IMR-90 (cell line): ENCODE data around the gene PRKCB. TPM values are rescaled to one million over a fixed set of nuclear protein-coding genes. Genes with fewer than 3 reads are reported as not detected.
"Not testable (repeated sequence)": the region's sequence is repeated elsewhere in the genome, so short reads cannot be mapped to it uniquely, and the experiment has no call there.

ENCODE experiments used
- ATAC-seq: fragments of 200-7000 bp; cut with Tn5 transposase; 2 replicates; pipeline ENCODE4 v1.9.1; 2020; ENCODE audit warnings: low read depth, mild to moderate bottlenecking, moderate library complexity
- BruUV-seq: library from RNA; stranded (reverse); fragments of 400-500 nt; replicated peaks from 2 replicates; lab custom pipeline; 2021; lab: Mats Ljungman, UMichigan
- CTCF ChIA-PET: fragments of 300-600 bp; formaldehyde crosslinking; extraction: SDS; loops from one replicate; lab custom pipeline; 2021; ENCODE audit warnings: antibody characterized with exemption; lab: Yijun Ruan, JAX
- POLR2A ChIA-PET: fragments of 300-600 bp; sonication (Branson Sonifier 250); formaldehyde crosslinking; loops from one replicate; lab custom pipeline; 2022; ENCODE audit warnings: antibody characterized with exemption; ENCODE audit not compliant: unreplicated experiment; lab: Charles Lee
- DNase-seq: peaks from one replicate; pipeline ENCODE4 v3.0.0; 2013
- H2AFZ ChIP-seq: replicated peaks from 2 replicates; pipeline ENCODE3; 2013; ENCODE audit warnings: low read length, mild to moderate bottlenecking; ENCODE audit not compliant: poor library complexity
- H2AK5ac ChIP-seq: 2 replicates; pipeline ENCODE4 v1.6.1; 2013; ENCODE audit warnings: low read depth, low read length, inconsistent platforms
- H2AK9ac ChIP-seq: replicated peaks from 2 replicates; pipeline ENCODE3; 2013; ENCODE audit warnings: mild to moderate bottlenecking, low read depth, low read length, moderate library complexity; ENCODE audit not compliant: poor library complexity
- H2BK120ac ChIP-seq: 2 replicates; pipeline ENCODE4 v1.6.1; 2013; ENCODE audit warnings: low read depth, low read length, inconsistent platforms
- H2BK15ac ChIP-seq: 3 replicates; pipeline ENCODE4 v1.6.1; 2013; ENCODE audit warnings: low read depth, low read length, inconsistent platforms
- H2BK20ac ChIP-seq: 2 replicates; pipeline ENCODE4 v1.6.1; 2013; ENCODE audit warnings: low read depth, mild to moderate bottlenecking, inconsistent platforms, low read length, moderate library complexity
- H2BK5ac ChIP-seq: 2 replicates; pipeline ENCODE4 v1.6.1; 2013; ENCODE audit warnings: mild to moderate bottlenecking, low read depth, low read length, inconsistent platforms; ENCODE audit not compliant: poor library complexity, severe bottlenecking
- H3K14ac ChIP-seq: replicated peaks from 2 replicates; pipeline ENCODE4 v1.6.1; 2013; ENCODE audit warnings: low read depth, low read length, inconsistent platforms
- H3K18ac ChIP-seq: 2 replicates; pipeline ENCODE4 v1.6.1; 2013; ENCODE audit warnings: low read depth, low read length, control low read depth
- H3K23ac ChIP-seq: 2 replicates; pipeline ENCODE4 v1.6.1; 2013; ENCODE audit warnings: low read depth, low read length, inconsistent platforms
- H3K27ac ChIP-seq: 2 replicates; pipeline ENCODE4 v1.5.1; 2013; ENCODE audit warnings: mild to moderate bottlenecking, control low read depth, low read length; ENCODE audit not compliant: insufficient read depth
- H3K27me3 ChIP-seq: 2 replicates; pipeline ENCODE4 v1.6.1; 2013; ENCODE audit warnings: low read length; ENCODE audit not compliant: control insufficient read depth, insufficient read depth
- H3K36me3 ChIP-seq: 2 replicates; pipeline ENCODE4 v1.6.1; 2013; ENCODE audit warnings: low read length, mixed read lengths; ENCODE audit not compliant: control insufficient read depth, insufficient read depth
- H3K4ac ChIP-seq: 2 replicates; pipeline ENCODE4 v1.6.1; 2013; ENCODE audit warnings: low read depth, low read length, inconsistent platforms
- H3K4me1 ChIP-seq: 2 replicates; pipeline ENCODE4 v1.6.1; 2013; ENCODE audit warnings: low read length, mixed read lengths; ENCODE audit not compliant: control insufficient read depth, insufficient read depth
- H3K4me2 ChIP-seq: 2 replicates; pipeline ENCODE4 v1.6.1; 2013; ENCODE audit warnings: low read depth, mild to moderate bottlenecking, control low read depth, low read length, moderate library complexity
- H3K4me3 ChIP-seq: 2 replicates; pipeline ENCODE4 v1.5.1; 2013; ENCODE audit warnings: low read depth, mild to moderate bottlenecking, control low read depth, low read length, moderate library complexity; ENCODE audit not compliant: insufficient read depth
- H3K56ac ChIP-seq: 2 replicates; pipeline ENCODE4 v1.6.1; 2013; ENCODE audit warnings: low read length, inconsistent platforms; ENCODE audit not compliant: insufficient read depth; ENCODE audit errors: extremely low read depth
- H3K79me1 ChIP-seq, 2 experiments: 2 replicates each; pipeline ENCODE4 v1.6.1; 2013; ENCODE audit warnings: low read length in 2 of 2, inconsistent platforms in 1 of 2, low read depth in 1 of 2
- H3K9ac ChIP-seq: 2 replicates; pipeline ENCODE4 v1.6.1; 2013; ENCODE audit warnings: low read depth, low read length, control low read depth
- H3K9me1 ChIP-seq: 2 replicates; pipeline ENCODE4 v1.6.1; 2013; ENCODE audit warnings: low read length, inconsistent platforms; ENCODE audit not compliant: insufficient read depth
- H3K9me3 ChIP-seq: 2 replicates; pipeline ENCODE4 v1.6.1; 2013; ENCODE audit warnings: low read length; ENCODE audit not compliant: control insufficient read depth, insufficient read depth
- H4K20me1 ChIP-seq: 2 replicates; pipeline ENCODE4 v1.6.1; 2013; ENCODE audit warnings: low read length, inconsistent platforms; ENCODE audit not compliant: insufficient read depth
- H4K5ac ChIP-seq: 2 replicates; pipeline ENCODE4 v1.6.1; 2013; ENCODE audit warnings: mild to moderate bottlenecking, low read depth, low read length, control low read depth
- H4K8ac ChIP-seq, 2 experiments: 2 replicates each; pipeline ENCODE4 v1.6.1; 2013; ENCODE audit warnings: low read depth in 2 of 2, low read length in 2 of 2, control low read depth in 1 of 2, inconsistent platforms in 1 of 2
- H4K91ac ChIP-seq: 2 replicates; pipeline ENCODE4 v1.6.1; 2013; ENCODE audit warnings: low read depth, low read length, inconsistent platforms; ENCODE audit not compliant: insufficient read depth
- WGBS, 2 experiments: methylation state at CpG; one replicate each; pipeline versions ENCODE4 v1.1.5 to v1.1.7; 2013; ENCODE audit warnings: missing lambda C conversion rate in 2 of 2; ENCODE audit not compliant: insufficient read length in 1 of 2; ENCODE audit errors: extremely low coverage in 2 of 2; 5-methylcytosine and 5-hydroxymethylcytosine counted together
- dilution Hi-C: fragments of 300-500 bp; cut with HindIII; formaldehyde crosslinking; loops from one replicate; pipeline ENCODE4 v1.14.3; 2018; ENCODE audit warnings: low sequenced_read_pairs; ENCODE audit not compliant: unreplicated experiment
- in situ Hi-C: fragments of 300-500 bp; cut with MboI; formaldehyde crosslinking; loops from 3 replicates; pipeline ENCODE4 v1.14.3; 2019; ENCODE audit warnings: low sequenced_read_pairs, inconsistent platforms, mixed read lengths
- intact Hi-C: fragments of 100-400 bp; cut with micrococcal nuclease; formaldehyde crosslinking; loops from 2 replicates; pipeline ENCODE4 v1.10.0; 2022
- polyA plus RNA-seq, 3 experiments: library from polyadenylated mRNA; depleted of rRNA; stranded (reverse); fragments of >200 nt; gene quantifications; 2 replicates each; pipeline ENCODE4 v1.2.3, GENCODE V29; 2012; ENCODE audit warnings: low replicate concordance in 1 of 3
- total RNA-seq: library from RNA; depleted of rRNA; stranded (reverse); fragments of >200 nt; gene quantifications from 2 replicates; pipeline ENCODE4 v1.2.3, GENCODE V29; 2012

The PRKCB gene
- total and polyA plus RNA-seq, 2 of the 4 experiments (the other 2 are of a cell fraction) = under 0.01 TPM; not detected in 1

GRCh38 chr16:24014955-24015354 is 179.2 kb downstream of the PRKCB start:
- H3K9me3 ChIP-seq, H2AK5ac ChIP-seq, H4K20me1 ChIP-seq, H3K79me1 ChIP-seq, H3K23ac ChIP-seq, dilution Hi-C loops, H3K4ac ChIP-seq, ATAC-seq, H2BK120ac ChIP-seq, H3K9me1 ChIP-seq, H3K27ac ChIP-seq, DNase-seq, H3K4me1 ChIP-seq, H4K5ac ChIP-seq, H3K14ac ChIP-seq, H3K4me2 ChIP-seq, H3K56ac ChIP-seq, intact Hi-C loops, H3K27me3 ChIP-seq, H3K9ac ChIP-seq, POLR2A ChIA-PET, H2AK9ac ChIP-seq, H2BK5ac ChIP-seq, H4K8ac ChIP-seq, H4K91ac ChIP-seq, H3K4me3 ChIP-seq, H2BK20ac ChIP-seq, H3K36me3 ChIP-seq, H3K18ac ChIP-seq, H2BK15ac ChIP-seq, BruUV-seq, H2AFZ ChIP-seq: not testable (repeated sequence)
- no CpG with 5 or more reads among the region's 7 CpGs for WGBS, 2 experiments
- in situ Hi-C loops = loop anchor here (10.0 kb wide), 1 partner anchor 210 kb away; no protein-coding TSS in a partner anchor
- CTCF ChIA-PET = interaction anchor here (0.5 to 1.1 kb wide), 2 partner anchors 160 to 205 kb away, joined by 3 to 5 read pairs; no protein-coding TSS in a partner anchor
